Activated CD8-positive, alpha-beta T cell treated with anti-CD3 and anti-CD28 coated beads for 36 hours (primary cell): ENCODE results near the gene GPATCH3. TPM values are rescaled to one million over a fixed set of nuclear protein-coding genes. Genes with fewer than 3 reads are reported as not detected.
A peak's percentile ranks its signal among the peaks of the same experiment; 100 is the strongest.
"Not testable (repeated sequence)": the region's sequence is repeated elsewhere in the genome, so short reads cannot be mapped to it uniquely, and the experiment has no call there.

Source experiments
- ATAC-seq: fragments of 200-7000 bp; cut with Tn5 transposase; one replicate; pipeline ENCODE4 v1.10.0; 2021; ENCODE audit warnings: mild to moderate bottlenecking, moderate library complexity
- CTCF ChIA-PET: fragments of 350-600 bp; sonication (Branson Sonifier 250); formaldehyde crosslinking; loops from one replicate; lab custom pipeline; 2021; ENCODE audit warnings: antibody characterized with exemption; lab: Charles Lee
- POLR2A ChIA-PET: fragments of 350-600 bp; sonication (Branson Sonifier 250); formaldehyde crosslinking; loops from one replicate; lab custom pipeline; 2021; ENCODE audit warnings: antibody characterized with exemption; lab: Charles Lee
- DNase-seq: peaks from one replicate; pipeline ENCODE4 v3.0.0-alpha.2; 2020
- H3K27ac Mint-ChIP-seq: one replicate; pipeline ENCODE4 v1.8.0; 2021; ENCODE audit warnings: mild to moderate bottlenecking, mixed read lengths
- H3K27me3 Mint-ChIP-seq: one replicate; pipeline ENCODE4 v1.8.0; 2021; ENCODE audit warnings: mixed read lengths
- H3K36me3 Mint-ChIP-seq: one replicate; pipeline ENCODE4 v1.8.0; 2021; ENCODE audit warnings: low read depth, mixed read lengths
- H3K4me1 Mint-ChIP-seq: one replicate; pipeline ENCODE4 v1.8.0; 2021; ENCODE audit warnings: low read depth, mixed read lengths
- H3K4me3 Mint-ChIP-seq: one replicate; pipeline ENCODE4 v1.8.0; 2021; ENCODE audit warnings: mild to moderate bottlenecking, moderate library complexity, mixed read lengths
- H3K9me3 Mint-ChIP-seq: one replicate; pipeline ENCODE4 v1.8.0; 2021; ENCODE audit warnings: mixed read lengths
- CTCF ChIP-seq: fragments of 200-600 bp; IDR thresholded peaks from one replicate; pipeline ENCODE4 v1.8.0; 2022; ENCODE audit warnings: antibody characterized with exemption, mild to moderate bottlenecking
- intact Hi-C: fragments of 100-400 bp; cut with micrococcal nuclease; formaldehyde crosslinking; loops from one replicate; pipeline ENCODE4 v1.10.0; 2022
- total RNA-seq, 2 experiments: library from RNA; stranded (reverse); gene quantifications; one replicate each; pipeline ENCODE4 v1.2.3, GENCODE V29; 2021

The GPATCH3 gene
- total RNA-seq, 2 experiments from 2014 or later, result 8.7 to 9.6 TPM

GRCh38 chr1:26877326-26877725 is 22.9 kb downstream of the GPATCH3 start:
- H3K27me3 Mint-ChIP-seq, result no peaks in the 10 kb centered on the region
- H3K4me3 Mint-ChIP-seq, result no peak overlapping the region
- intact Hi-C loops, result loop anchor here (5.0 to 10.0 kb wide), 2 partner anchors 63 to 275 kb away; no protein-coding TSS in a partner anchor
- CTCF ChIA-PET, result interaction anchor here (0.7 to 2.7 kb wide), 7 partner anchors 9 to 275 kb away, joined by 3 to 19 read pairs (median 5); no protein-coding TSS in a partner anchor
- H3K36me3 Mint-ChIP-seq, result peaks cover 22% of the 10 kb centered on the region
- peaks cover 2% of the 10 kb centered on the region for H3K4me1 Mint-ChIP-seq
- DNase-seq (no peak), ATAC-seq (no peak)
- POLR2A ChIA-PET, result interaction anchor here (0.9 to 2.2 kb wide), 2 partner anchors 23 to 49 kb away, joined by 3 to 5 read pairs; partner anchors contain the start of gene GPATCH3
- H3K9me3 Mint-ChIP-seq, result no peaks in the 10 kb centered on the region
- H3K27ac Mint-ChIP-seq, result no peak overlapping the region
- no peak for TF ChIP-seq CTCF

DNA sequence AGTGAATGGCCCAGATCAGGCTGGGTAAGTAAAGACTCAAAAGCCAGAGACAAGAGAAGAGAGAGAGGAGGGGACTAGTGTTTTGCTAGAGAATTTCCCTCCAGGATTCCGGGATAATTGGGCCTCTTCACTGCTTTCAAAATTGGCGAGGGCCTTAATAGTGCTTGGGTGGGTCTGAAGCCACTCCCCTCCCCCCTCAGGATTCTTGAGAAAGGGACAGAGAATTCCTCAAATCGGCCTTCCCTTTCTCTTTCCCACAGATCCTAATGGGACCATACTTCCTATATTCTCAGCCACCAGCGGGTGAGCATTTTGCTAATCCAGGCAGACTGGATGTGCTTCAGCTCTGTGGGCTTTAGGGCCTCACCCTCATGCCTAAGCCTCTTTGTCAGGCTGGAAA is 25.4 kb downstream of the GPATCH3 start:
- no peak for TF ChIP-seq CTCF
- H3K9me3 Mint-ChIP-seq, result no peaks in the 10 kb centered on the region
- peaks cover 16% of the 10 kb centered on the region for H3K36me3 Mint-ChIP-seq
- intact Hi-C loops, result loop anchor here (5.0 to 10.0 kb wide), 2 partner anchors 60 to 273 kb away; no protein-coding TSS in a partner anchor
- no peak for ATAC-seq
- no peak overlapping the region for H3K4me3 Mint-ChIP-seq
- H3K27ac Mint-ChIP-seq, result no peak overlapping the region
- no peaks in the 10 kb centered on the region for H3K27me3 Mint-ChIP-seq
- DNase-seq, result no peak
- peaks cover 2% of the 10 kb centered on the region for H3K4me1 Mint-ChIP-seq
- ChIA-PET POLR2A (interaction anchor here (1.4 kb wide), 1 partner anchor 9 kb away, joined by 9 read pairs; no protein-coding TSS in a partner anchor), CTCF (no interaction called here)

GRCh38 chr1:26873097-26873496 is 27.2 kb downstream of the GPATCH3 start:
- H3K4me1 Mint-ChIP-seq, H3K36me3 Mint-ChIP-seq, H3K9me3 Mint-ChIP-seq, H3K27me3 Mint-ChIP-seq, ATAC-seq, H3K4me3 Mint-ChIP-seq, H3K27ac Mint-ChIP-seq, DNase-seq: not testable (repeated sequence)
- intact Hi-C loops, result loop anchor here (10.0 kb wide), 1 partner anchor 58 kb away; no protein-coding TSS in a partner anchor
- CTCF ChIA-PET, result interaction anchor here (0.7 to 1.4 kb wide), 3 partner anchors 17 to 275 kb away, joined by 3 to 4 read pairs (median 4); partner anchors contain the start of gene GPN2
- POLR2A ChIA-PET, result interaction anchor here (0.7 kb wide), 1 partner anchor 43 kb away, joined by 4 read pairs; no protein-coding TSS in a partner anchor

DNA sequence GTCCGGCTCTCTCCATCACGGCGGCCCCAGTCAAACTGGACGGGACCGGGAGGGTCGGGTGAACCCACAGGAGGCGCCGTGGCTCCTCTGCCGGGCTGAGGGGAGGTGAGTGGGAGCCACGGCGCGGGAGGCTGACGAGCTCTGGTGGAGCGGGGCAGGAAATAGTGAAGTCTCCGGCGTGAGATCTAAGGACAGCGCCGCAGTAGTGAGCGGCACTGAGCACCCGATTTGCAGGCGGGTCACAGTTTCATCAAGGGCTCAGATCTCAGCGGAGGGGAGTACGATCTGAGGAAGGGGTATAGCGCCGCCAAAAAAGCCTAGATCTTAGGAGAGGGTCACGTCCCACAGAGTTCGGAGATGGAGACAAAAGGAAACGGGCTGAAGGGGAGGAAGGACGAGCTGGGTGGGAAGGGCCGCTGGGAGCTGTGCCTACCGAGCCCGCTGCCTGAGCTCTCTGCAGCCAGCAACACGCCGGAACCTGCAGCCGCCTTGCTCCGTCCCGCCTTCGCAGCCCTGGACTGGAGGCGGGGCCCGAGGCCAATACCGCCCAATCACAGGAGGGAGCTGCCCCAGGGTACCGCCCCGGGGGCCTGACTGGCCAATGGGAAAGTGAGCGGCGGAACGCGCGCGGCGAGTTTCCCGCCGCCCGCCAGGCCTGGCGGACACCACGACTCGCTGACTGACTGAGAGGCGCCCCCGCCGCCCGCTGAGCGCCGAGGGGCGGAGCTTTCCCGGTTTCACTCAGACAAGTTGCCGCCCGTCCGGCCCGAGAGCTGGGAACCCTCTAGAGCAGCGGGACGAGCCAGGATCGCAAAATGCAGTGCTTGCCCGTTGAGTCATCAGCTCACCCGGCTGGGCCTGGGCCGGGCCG is 35.4 kb downstream of the GPATCH3 start:
- DNase-seq (peak; percentile 95), ATAC-seq (peak; percentile 94)
- CTCF ChIA-PET, result interaction anchor here (0.7 to 2.5 kb wide), 15 partner anchors 9 to 265 kb away, joined by 3 to 19 read pairs (median 4); partner anchors contain the start of gene GPN2
- POLR2A ChIA-PET, result interaction anchor here (0.6 to 3.9 kb wide), 28 partner anchors 9 to 364 kb away, joined by 3 to 37 read pairs (median 5); partner anchors contain the start of genes GPATCH3, GPN2, NUDC and PIGV
- intact Hi-C loops, result no loop called here
- Mint-ChIP-seq H3K9me3 (no peaks in the 10 kb centered on the region), H3K27ac (peak overlapping the region; percentile 87), H3K36me3 (no peaks in the 10 kb centered on the region), H3K4me1 (peaks cover 20% of the 10 kb centered on the region), H3K27me3 (no peaks in the 10 kb centered on the region), H3K4me3 (peak overlapping the region; percentile 89)
- no peak for TF ChIP-seq CTCF

DNA sequence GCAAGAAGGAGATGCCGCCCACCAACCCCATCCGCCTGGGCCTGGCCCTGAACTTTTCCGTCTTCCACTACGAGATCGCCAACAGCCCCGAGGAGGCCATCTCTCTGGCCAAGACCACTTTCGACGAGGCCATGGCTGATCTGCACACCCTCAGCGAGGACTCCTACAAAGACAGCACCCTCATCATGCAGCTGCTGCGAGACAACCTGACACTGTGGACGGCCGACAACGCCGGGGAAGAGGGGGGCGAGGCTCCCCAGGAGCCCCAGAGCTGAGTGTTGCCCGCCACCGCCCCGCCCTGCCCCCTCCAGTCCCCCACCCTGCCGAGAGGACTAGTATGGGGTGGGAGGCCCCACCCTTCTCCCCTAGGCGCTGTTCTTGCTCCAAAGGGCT is 36.6 kb downstream of the GPATCH3 start:
- POLR2A ChIA-PET, result interaction anchor here (1.4 to 3.9 kb wide), 6 partner anchors 25 to 363 kb away, joined by 3 to 37 read pairs (median 10); partner anchors contain the start of gene GPN2

More for the DNA sequence above, 36.6 kb downstream of the GPATCH3 start:
- no peaks in the 10 kb centered on the region for H3K27me3 Mint-ChIP-seq
- intact Hi-C loops, result no loop called here
- ATAC-seq (no peak), DNase-seq (no peak)
- no peaks in the 10 kb centered on the region for H3K36me3 Mint-ChIP-seq
- H3K9me3 Mint-ChIP-seq, result no peaks in the 10 kb centered on the region
- H3K4me3 Mint-ChIP-seq, result peak overlapping the region; percentile 89
- peaks cover 20% of the 10 kb centered on the region for H3K4me1 Mint-ChIP-seq
- TF ChIP-seq CTCF, result no peak
- CTCF ChIA-PET, result interaction anchor here (1.0 to 2.5 kb wide), 6 partner anchors 12 to 262 kb away, joined by 3 to 19 read pairs (median 5); partner anchors contain the start of gene GPN2
- peak overlapping the region; percentile 87 for H3K27ac Mint-ChIP-seq
